SK-N-SH (cell line): ENCODE results near the gene DAPP1. TPM values are rescaled to one million over a fixed set of nuclear protein-coding genes. Genes with fewer than 3 reads are reported as not detected.

Source experiments
- CTCF ChIA-PET: fragments of 300-600, 350-600 bp; formaldehyde crosslinking; extraction: SDS; loops from one replicate; lab custom pipeline; 2021; lab: Yijun Ruan, JAX
- POLR2A ChIA-PET: fragments of 350-600 bp; sonication (Branson Sonifier 250); formaldehyde crosslinking; extraction: SDS; loops from one replicate; lab custom pipeline; 2020; ENCODE audit warnings: antibody characterized with exemption, inconsistent platforms; lab: Yijun Ruan, JAX
- DNase-seq: peaks from one replicate; pipeline ENCODE4 v3.0.0; 2012
- H2AFZ ChIP-seq: fragments of 200-600 bp; sonication (generic); 2 replicates; pipeline ENCODE4 v1.8.1; 2016; ENCODE audit warnings: antibody characterized with exemption, mild to moderate bottlenecking, low read depth
- H3F3A ChIP-seq: fragments of 200-600 bp; sonication (generic); replicated peaks from 2 replicates; pipeline ENCODE3; 2016; ENCODE audit warnings: antibody characterized with exemption, mild to moderate bottlenecking; ENCODE audit not compliant: insufficient read depth
- H3K27ac ChIP-seq, 2 experiments: fragments of 200-500 bp in 1 of 2; fragments of 200-600 bp in 1 of 2; sonication (Bioruptor generic) in 1 of 2; sonication (generic), shearing (Covaris generic) in 1 of 2; 2 replicates each; pipeline versions ENCODE4 v1.5.1 to v1.6.1; 2014 to 2016; ENCODE audit warnings: low read depth in 2 of 2, inconsistent platforms in 1 of 2, low read length in 1 of 2, mild to moderate bottlenecking in 1 of 2, mixed read lengths in 1 of 2
- H3K27me3 ChIP-seq: fragments of 200-600 bp; sonication (generic), shearing (Covaris generic); 2 replicates; pipeline ENCODE4 v1.6.1; 2016; ENCODE audit warnings: mixed run types; ENCODE audit not compliant: insufficient read depth
- H3K36me3 ChIP-seq, 2 experiments: fragments of 200-500 bp in 1 of 2; fragments of 200-600 bp in 1 of 2; sonication (Bioruptor generic) in 1 of 2; sonication (generic) in 1 of 2; replicated peaks in 1 of 2; 2 replicates each; pipeline versions ENCODE3 to v1.5.1; 2014 to 2016; ENCODE audit warnings: low read length in 1 of 2, mild to moderate bottlenecking in 1 of 2; ENCODE audit not compliant: insufficient read depth in 2 of 2, control insufficient read depth in 1 of 2
- H3K4me1 ChIP-seq, 2 experiments: fragments of 200-500 bp in 1 of 2; fragments of 200-600 bp in 1 of 2; sonication (Bioruptor generic) in 1 of 2; sonication (generic), shearing (Covaris generic) in 1 of 2; 2 replicates each; pipeline versions ENCODE4 v1.5.1 to v1.6.1; 2014 to 2016; ENCODE audit warnings: low read depth in 1 of 2, low read length in 1 of 2, mixed run types in 1 of 2; ENCODE audit not compliant: insufficient read depth in 2 of 2, control insufficient read depth in 1 of 2
- H3K4me2 ChIP-seq: fragments of 200-600 bp; sonication (generic), shearing (Covaris generic); 2 replicates; pipeline ENCODE4 v1.6.1; 2017; ENCODE audit warnings: mixed run types
- H3K4me3 ChIP-seq, 2 experiments: fragments of 200-500 bp in 1 of 2; fragments of 200-600 bp in 1 of 2; sonication (Bioruptor generic) in 1 of 2; sonication (generic), shearing (Covaris generic) in 1 of 2; 2 replicates each; pipeline versions ENCODE4 v1.5.1 to v1.8.1; 2014 to 2016; ENCODE audit warnings: low read depth in 2 of 2, inconsistent platforms in 1 of 2, low read length in 1 of 2, mild to moderate bottlenecking in 1 of 2, mixed read lengths in 1 of 2, moderate library complexity in 1 of 2
- H3K79me2 ChIP-seq: fragments of 200-600 bp; sonication (generic); 2 replicates; pipeline ENCODE4 v1.8.1; 2017; ENCODE audit warnings: mild to moderate bottlenecking; ENCODE audit not compliant: insufficient read depth
- H3K9ac ChIP-seq: fragments of 200-600 bp; sonication (generic); 2 replicates; pipeline ENCODE4 v1.6.1; 2017; ENCODE audit warnings: mixed run types
- H3K9me2 ChIP-seq: fragments of 200-600 bp; sonication (generic); 2 replicates; pipeline ENCODE4 v1.6.1; 2017; ENCODE audit warnings: mixed run types
- H3K9me3 ChIP-seq: fragments of 200-600 bp; sonication (generic); 2 replicates; pipeline ENCODE4 v1.6.1; 2017; ENCODE audit warnings: mixed run types, mild to moderate bottlenecking, moderate library complexity
- H4K20me1 ChIP-seq: fragments of 200-600 bp; sonication (generic); 2 replicates; pipeline ENCODE4 v1.6.1; 2017; ENCODE audit warnings: mild to moderate bottlenecking, mixed run types; ENCODE audit not compliant: insufficient read depth
- CHD2 ChIP-seq: fragments of 150-350 bp; IDR thresholded peaks from 2 replicates; pipeline ENCODE4 v1.6.1; 2018; ENCODE audit warnings: low read length; ENCODE audit not compliant: partially characterized antibody
- EP300 ChIP-seq, 2 experiments: IDR thresholded peaks; 2 replicates each; pipeline versions ENCODE4 v1.4.0 to v1.6.1; 2012; ENCODE audit warnings: borderline replicate concordance in 1 of 2, low read depth in 1 of 2, low read length in 1 of 2
- EZH2phosphoT487 ChIP-seq: fragments of 200-600 bp; sonication (generic); IDR thresholded peaks from 2 replicates; pipeline ENCODE4 v1.6.1; 2017; ENCODE audit warnings: low read depth, mixed run types, mild to moderate bottlenecking, antibody characterized with exemption, moderate library complexity, borderline replicate concordance
- FOXJ3 ChIP-seq: sonication (generic); formaldehyde crosslinking; IDR thresholded peaks from 2 replicates; pipeline ENCODE4 v1.5.1; 2020; ENCODE audit warnings: mild to moderate bottlenecking, missing genetic modification reagents
- GATA2 ChIP-seq: sonication (generic); formaldehyde crosslinking; IDR thresholded peaks from 2 replicates; pipeline ENCODE4 v1.5.0; 2020; ENCODE audit warnings: mild to moderate bottlenecking, missing genetic modification reagents
- JUND ChIP-seq: IDR thresholded peaks from 2 replicates; pipeline ENCODE4 v1.4.0; 2012
- MEF2A ChIP-seq: IDR thresholded peaks from 2 replicates; pipeline ENCODE4 v1.4.0; 2012; ENCODE audit warnings: low read depth, borderline replicate concordance
- NFIC ChIP-seq: IDR thresholded peaks from 2 replicates; pipeline ENCODE4 v1.4.0; 2012; ENCODE audit warnings: borderline replicate concordance
- NRF1 ChIP-seq: IDR thresholded peaks from 2 replicates; pipeline ENCODE4 v1.6.1; 2012; ENCODE audit warnings: low read depth, mild to moderate bottlenecking, low read length
- POLR2AphosphoS5 ChIP-seq: IDR thresholded peaks from 2 replicates; pipeline ENCODE4 v1.6.1; 2012; ENCODE audit warnings: low read depth, low read length
- RCOR1 ChIP-seq: fragments of 150-350 bp; IDR thresholded peaks from 2 replicates; pipeline ENCODE4 v1.6.1; 2017; ENCODE audit warnings: antibody characterized with exemption, low read length
- SIN3A ChIP-seq: IDR thresholded peaks from 2 replicates; pipeline ENCODE4 v1.6.1; 2012; ENCODE audit warnings: low read depth, mild to moderate bottlenecking, low read length, moderate library complexity, borderline replicate concordance
- SMC3 ChIP-seq: IDR thresholded peaks from 2 replicates; pipeline ENCODE4 v1.6.1; 2012; ENCODE audit warnings: low read depth, low read length, improper control_type of control experiment
- TAF1 ChIP-seq: IDR thresholded peaks from 2 replicates; pipeline ENCODE4 v1.6.1; 2012; ENCODE audit warnings: low read depth, mild to moderate bottlenecking, low read length, moderate library complexity, borderline replicate concordance
- TCF12 ChIP-seq: IDR thresholded peaks from 2 replicates; pipeline ENCODE4 v1.4.0; 2012
- TEAD4 ChIP-seq: IDR thresholded peaks from 2 replicates; pipeline ENCODE4 v1.4.0; 2012; ENCODE audit warnings: mild to moderate bottlenecking, borderline replicate concordance; ENCODE audit not compliant: insufficient read depth
- USF2 ChIP-seq: fragments of 150-350 bp; IDR thresholded peaks from 2 replicates; pipeline ENCODE4 v1.6.1; 2017; ENCODE audit warnings: antibody characterized with exemption, low read length, low read depth, borderline replicate concordance
- WGBS: methylation state at CpG from one replicate; pipeline ENCODE4 v1.1.6; 2017; ENCODE audit warnings: low lambda C conversion rate; 5-methylcytosine and 5-hydroxymethylcytosine counted together
- polyA plus RNA-seq, 3 experiments: library from polyadenylated mRNA; depleted of rRNA; stranded (reverse); fragments of >200 nt; gene quantifications; 2 replicates each; pipeline ENCODE4 v1.2.3, GENCODE V29; 2012
- TF ChIP-seq, protein P1 (sequence below): IDR thresholded peaks from 2 replicates; pipeline ENCODE4 v1.4.0; 2012; ENCODE audit warnings: low read depth
- TF ChIP-seq, protein P2 (sequence below): fragments of 150-350 bp; IDR thresholded peaks from 2 replicates; pipeline ENCODE4 v1.6.1; 2016; ENCODE audit warnings: mild to moderate bottlenecking, low read depth, low read length
- TF ChIP-seq, protein P3 (sequence below): IDR thresholded peaks from 2 replicates; pipeline ENCODE4 v1.6.1; 2012; ENCODE audit warnings: mild to moderate bottlenecking, low read depth, low read length, moderate library complexity
- TF ChIP-seq, protein P4 (sequence below): IDR thresholded peaks from 2 replicates; pipeline ENCODE4 v1.4.0; 2012; ENCODE audit warnings: low read depth, borderline replicate concordance
- TF ChIP-seq, protein P5 (sequence below): fragments of 200-600 bp; sonication (generic); IDR thresholded peaks from 2 replicates; pipeline ENCODE4 v1.6.1; 2017; ENCODE audit warnings: antibody characterized with exemption, mild to moderate bottlenecking, moderate library complexity

Gene DAPP1
- polyA plus RNA-seq, 1 of the 3 experiments (the other 2 are of a cell fraction): not detected

GRCh38 chr4:99832321-99832720 lies 15.7 kb downstream of the DAPP1 start (continued):
- no peak for TF ChIP-seq SMC3
- no peak for TF ChIP-seq GATA2
- no peak for TF ChIP-seq MEF2A
- TF ChIP-seq, protein P1, sequence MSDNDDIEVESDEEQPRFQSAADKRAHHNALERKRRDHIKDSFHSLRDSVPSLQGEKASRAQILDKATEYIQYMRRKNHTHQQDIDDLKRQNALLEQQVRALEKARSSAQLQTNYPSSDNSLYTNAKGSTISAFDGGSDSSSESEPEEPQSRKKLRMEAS: no peak
- no peak for TF ChIP-seq NRF1

DNA sequence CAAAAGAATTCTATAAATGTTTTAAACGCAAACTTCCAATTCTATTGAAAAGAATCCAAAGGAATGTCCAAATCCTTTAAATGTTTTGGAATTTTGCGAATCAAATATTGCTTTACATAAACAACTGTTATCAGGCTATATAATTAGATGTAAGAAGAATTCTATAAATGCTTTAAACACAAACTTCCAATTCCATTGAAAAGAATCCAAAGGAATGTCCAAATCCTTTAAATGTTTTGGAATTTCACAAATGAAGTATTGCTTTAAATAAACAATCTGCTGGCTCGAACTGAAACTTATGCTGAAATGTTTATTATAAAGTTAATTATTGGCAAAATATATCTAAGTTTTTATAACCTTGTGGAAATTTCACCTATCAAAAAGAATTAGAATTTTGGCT lies 16.1 kb downstream of the DAPP1 start:
- H3K9me3 ChIP-seq: no peaks in the 10 kb centered on the region
- no peak for DNase-seq
- 62% methylated on average over 3 of the region's 3 CpGs for WGBS
- no peaks in the 10 kb centered on the region for H3K4me1 ChIP-seq
- no peaks in the 10 kb centered on the region for H3K9me2 ChIP-seq
- H3K4me3 ChIP-seq: no peak overlapping the region
- H3K9ac ChIP-seq: no peak overlapping the region
- TF ChIP-seq EP300 (IDR thresholded peaks at IDR 0.05; ENCODE audit: borderline replicate concordance in 1 of 2, low read depth in 1 of 2, low read length in 1 of 2) (no peak), POLR2AphosphoS5 (no peak), FOXJ3 (no peak), TCF12 (no peak), JUND (no peak), MEF2A (no peak), NFIC (no peak), SMC3 (no peak), TEAD4 (no peak), USF2 (no peak), CHD2 (no peak), RCOR1 (no peak), NRF1 (no peak), TAF1 (no peak), EZH2phosphoT487 (no peak), SIN3A (no peak)
- TF ChIP-seq, protein P2, sequence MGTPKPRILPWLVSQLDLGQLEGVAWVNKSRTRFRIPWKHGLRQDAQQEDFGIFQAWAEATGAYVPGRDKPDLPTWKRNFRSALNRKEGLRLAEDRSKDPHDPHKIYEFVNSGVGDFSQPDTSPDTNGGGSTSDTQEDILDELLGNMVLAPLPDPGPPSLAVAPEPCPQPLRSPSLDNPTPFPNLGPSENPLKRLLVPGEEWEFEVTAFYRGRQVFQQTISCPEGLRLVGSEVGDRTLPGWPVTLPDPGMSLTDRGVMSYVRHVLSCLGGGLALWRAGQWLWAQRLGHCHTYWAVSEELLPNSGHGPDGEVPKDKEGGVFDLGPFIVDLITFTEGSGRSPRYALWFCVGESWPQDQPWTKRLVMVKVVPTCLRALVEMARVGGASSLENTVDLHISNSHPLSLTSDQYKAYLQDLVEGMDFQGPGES: no peak
- TF ChIP-seq, protein P3, sequence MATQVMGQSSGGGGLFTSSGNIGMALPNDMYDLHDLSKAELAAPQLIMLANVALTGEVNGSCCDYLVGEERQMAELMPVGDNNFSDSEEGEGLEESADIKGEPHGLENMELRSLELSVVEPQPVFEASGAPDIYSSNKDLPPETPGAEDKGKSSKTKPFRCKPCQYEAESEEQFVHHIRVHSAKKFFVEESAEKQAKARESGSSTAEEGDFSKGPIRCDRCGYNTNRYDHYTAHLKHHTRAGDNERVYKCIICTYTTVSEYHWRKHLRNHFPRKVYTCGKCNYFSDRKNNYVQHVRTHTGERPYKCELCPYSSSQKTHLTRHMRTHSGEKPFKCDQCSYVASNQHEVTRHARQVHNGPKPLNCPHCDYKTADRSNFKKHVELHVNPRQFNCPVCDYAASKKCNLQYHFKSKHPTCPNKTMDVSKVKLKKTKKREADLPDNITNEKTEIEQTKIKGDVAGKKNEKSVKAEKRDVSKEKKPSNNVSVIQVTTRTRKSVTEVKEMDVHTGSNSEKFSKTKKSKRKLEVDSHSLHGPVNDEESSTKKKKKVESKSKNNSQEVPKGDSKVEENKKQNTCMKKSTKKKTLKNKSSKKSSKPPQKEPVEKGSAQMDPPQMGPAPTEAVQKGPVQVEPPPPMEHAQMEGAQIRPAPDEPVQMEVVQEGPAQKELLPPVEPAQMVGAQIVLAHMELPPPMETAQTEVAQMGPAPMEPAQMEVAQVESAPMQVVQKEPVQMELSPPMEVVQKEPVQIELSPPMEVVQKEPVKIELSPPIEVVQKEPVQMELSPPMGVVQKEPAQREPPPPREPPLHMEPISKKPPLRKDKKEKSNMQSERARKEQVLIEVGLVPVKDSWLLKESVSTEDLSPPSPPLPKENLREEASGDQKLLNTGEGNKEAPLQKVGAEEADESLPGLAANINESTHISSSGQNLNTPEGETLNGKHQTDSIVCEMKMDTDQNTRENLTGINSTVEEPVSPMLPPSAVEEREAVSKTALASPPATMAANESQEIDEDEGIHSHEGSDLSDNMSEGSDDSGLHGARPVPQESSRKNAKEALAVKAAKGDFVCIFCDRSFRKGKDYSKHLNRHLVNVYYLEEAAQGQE: no peak
- TF ChIP-seq, protein P4, sequence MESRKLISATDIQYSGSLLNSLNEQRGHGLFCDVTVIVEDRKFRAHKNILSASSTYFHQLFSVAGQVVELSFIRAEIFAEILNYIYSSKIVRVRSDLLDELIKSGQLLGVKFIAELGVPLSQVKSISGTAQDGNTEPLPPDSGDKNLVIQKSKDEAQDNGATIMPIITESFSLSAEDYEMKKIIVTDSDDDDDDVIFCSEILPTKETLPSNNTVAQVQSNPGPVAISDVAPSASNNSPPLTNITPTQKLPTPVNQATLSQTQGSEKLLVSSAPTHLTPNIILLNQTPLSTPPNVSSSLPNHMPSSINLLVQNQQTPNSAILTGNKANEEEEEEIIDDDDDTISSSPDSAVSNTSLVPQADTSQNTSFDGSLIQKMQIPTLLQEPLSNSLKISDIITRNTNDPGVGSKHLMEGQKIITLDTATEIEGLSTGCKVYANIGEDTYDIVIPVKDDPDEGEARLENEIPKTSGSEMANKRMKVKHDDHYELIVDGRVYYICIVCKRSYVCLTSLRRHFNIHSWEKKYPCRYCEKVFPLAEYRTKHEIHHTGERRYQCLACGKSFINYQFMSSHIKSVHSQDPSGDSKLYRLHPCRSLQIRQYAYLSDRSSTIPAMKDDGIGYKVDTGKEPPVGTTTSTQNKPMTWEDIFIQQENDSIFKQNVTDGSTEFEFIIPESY: no peak
- TF ChIP-seq, protein P5, sequence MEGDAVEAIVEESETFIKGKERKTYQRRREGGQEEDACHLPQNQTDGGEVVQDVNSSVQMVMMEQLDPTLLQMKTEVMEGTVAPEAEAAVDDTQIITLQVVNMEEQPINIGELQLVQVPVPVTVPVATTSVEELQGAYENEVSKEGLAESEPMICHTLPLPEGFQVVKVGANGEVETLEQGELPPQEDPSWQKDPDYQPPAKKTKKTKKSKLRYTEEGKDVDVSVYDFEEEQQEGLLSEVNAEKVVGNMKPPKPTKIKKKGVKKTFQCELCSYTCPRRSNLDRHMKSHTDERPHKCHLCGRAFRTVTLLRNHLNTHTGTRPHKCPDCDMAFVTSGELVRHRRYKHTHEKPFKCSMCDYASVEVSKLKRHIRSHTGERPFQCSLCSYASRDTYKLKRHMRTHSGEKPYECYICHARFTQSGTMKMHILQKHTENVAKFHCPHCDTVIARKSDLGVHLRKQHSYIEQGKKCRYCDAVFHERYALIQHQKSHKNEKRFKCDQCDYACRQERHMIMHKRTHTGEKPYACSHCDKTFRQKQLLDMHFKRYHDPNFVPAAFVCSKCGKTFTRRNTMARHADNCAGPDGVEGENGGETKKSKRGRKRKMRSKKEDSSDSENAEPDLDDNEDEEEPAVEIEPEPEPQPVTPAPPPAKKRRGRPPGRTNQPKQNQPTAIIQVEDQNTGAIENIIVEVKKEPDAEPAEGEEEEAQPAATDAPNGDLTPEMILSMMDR: no peak
- no peak overlapping the region for H2AFZ ChIP-seq
- no peaks in the 10 kb centered on the region for H3F3A ChIP-seq
- H3K27ac ChIP-seq: no peak overlapping the region
- ChIA-PET CTCF (interaction anchor here (1.2 kb wide), 1 partner anchor 25 kb away, joined by 3 read pairs; no protein-coding TSS in a partner anchor), POLR2A (no interaction called here)
- H4K20me1 ChIP-seq: no peaks in the 10 kb centered on the region
- H3K27me3 ChIP-seq: no peaks in the 10 kb centered on the region; the same call in 1 of the 2 replicates
- H3K79me2 ChIP-seq: no peaks in the 10 kb centered on the region
- H3K36me3 ChIP-seq: no peaks in the 10 kb centered on the region
- H3K4me2 ChIP-seq: no peak overlapping the region
